Hepatocyte (in vitro differentiated cells): ENCODE results near the gene MAP2K2. TPM values are rescaled to one million over a fixed set of nuclear protein-coding genes. Genes with fewer than 3 reads are reported as not detected.

ENCODE experiments used
- DNase-seq: peaks from one replicate; pipeline ENCODE4 v3.0.0-alpha.2; 2016; ENCODE audit warnings: low spot score
- H2AFZ ChIP-seq: fragments of 200-600 bp; sonication (generic); 2 replicates; pipeline ENCODE4 v1.6.0; 2016; ENCODE audit warnings: antibody characterized with exemption, mild to moderate bottlenecking
- H3K27ac ChIP-seq: fragments of 200-600 bp; sonication (generic); 2 replicates; pipeline ENCODE4 v1.5.1; 2016; ENCODE audit warnings: mild to moderate bottlenecking
- H3K27me3 ChIP-seq: fragments of 200-600 bp; sonication (generic); 2 replicates; pipeline ENCODE4 v1.6.1; 2016
- H3K36me3 ChIP-seq: fragments of 200-600 bp; sonication (generic); replicated peaks from 2 replicates; pipeline ENCODE4 v1.5.1; 2016; ENCODE audit warnings: low read depth; ENCODE audit not compliant: insufficient read depth
- H3K4me1 ChIP-seq: fragments of 200-600 bp; sonication (generic); 2 replicates; pipeline ENCODE4 v1.5.1; 2016; ENCODE audit warnings: mild to moderate bottlenecking, moderate library complexity; ENCODE audit not compliant: insufficient read depth
- H3K4me2 ChIP-seq: fragments of 200-600 bp; sonication (generic); 2 replicates; pipeline ENCODE4 v1.6.0; 2016
- H3K4me3 ChIP-seq: fragments of 200-600 bp; sonication (generic); 2 replicates; pipeline ENCODE4 v1.5.1; 2016; ENCODE audit warnings: mild to moderate bottlenecking
- H3K79me2 ChIP-seq: fragments of 200-600 bp; sonication (generic); 2 replicates; pipeline ENCODE4 v1.6.0; 2017; ENCODE audit warnings: mild to moderate bottlenecking
- H3K9me2 ChIP-seq: fragments of 200-600 bp; sonication (generic); replicated peaks from 2 replicates; pipeline ENCODE4 v1.6.0; 2017; ENCODE audit warnings: mild to moderate bottlenecking; ENCODE audit not compliant: insufficient read depth
- H3K9me3 ChIP-seq: fragments of 200-600 bp; sonication (generic); 2 replicates; pipeline ENCODE4 v1.5.1; 2016; ENCODE audit warnings: low read depth, mild to moderate bottlenecking
- H4K20me1 ChIP-seq: fragments of 200-600 bp; sonication (generic); 2 replicates; pipeline ENCODE4 v1.6.0; 2016; ENCODE audit warnings: mild to moderate bottlenecking; ENCODE audit not compliant: insufficient read depth, poor library complexity, severe bottlenecking
- CTCF ChIP-seq: fragments of 200-600 bp; sonication (generic); IDR thresholded peaks from 2 replicates; pipeline ENCODE4 v1.5.1; 2016; ENCODE audit warnings: antibody characterized with exemption, mild to moderate bottlenecking; ENCODE audit not compliant: poor library complexity
- EZH2 ChIP-seq: fragments of 200-600 bp; sonication (generic); IDR thresholded peaks from 2 replicates; pipeline ENCODE4 v1.6.1; 2016; ENCODE audit warnings: antibody characterized with exemption, mild to moderate bottlenecking, borderline replicate concordance
- EZH2phosphoT487 ChIP-seq: fragments of 200-600 bp; sonication (generic); IDR thresholded peaks from one replicate; pipeline ENCODE4 v1.6.1; 2018; ENCODE audit warnings: antibody characterized with exemption, mild to moderate bottlenecking, low read depth, moderate library complexity; ENCODE audit not compliant: unreplicated experiment, severe bottlenecking
- WGBS: methylation state at CpG from one replicate; pipeline ENCODE4 v1.1.6; 2016; ENCODE audit warnings: low lambda C conversion rate; ENCODE audit errors: missing lambda C conversion rate; 5-methylcytosine and 5-hydroxymethylcytosine counted together
- polyA plus RNA-seq: library from polyadenylated mRNA; unstranded; fragments of >200 nt; fragmentation: Nextera tagmentation; extraction: Ambion mirVana; gene quantifications from 2 replicates; pipeline ENCODE4 v1.2.1, GENCODE V29; 2016
- total RNA-seq: library from RNA; depleted of rRNA; stranded (reverse); fragments of >200 nt; gene quantifications from 2 replicates; pipeline ENCODE4 v1.2.3, GENCODE V29; 2014

The MAP2K2 gene
- total and polyA plus RNA-seq, 2 experiments from 2014 or later = 135 to 188 TPM

GRCh38 chr19:4102339-4103079 is 21.4 kb downstream of the MAP2K2 start:
- H3K4me1 ChIP-seq = no peaks in the 10 kb centered on the region
- H3K4me3 ChIP-seq = no peak overlapping the region
- no peak for DNase-seq
- no peaks in the 10 kb centered on the region for H3K27me3 ChIP-seq
- no peak for TF ChIP-seq EZH2
- no peak for TF ChIP-seq EZH2phosphoT487
- TF ChIP-seq CTCF = no peak
- H3K4me2 ChIP-seq = no peak overlapping the region
- no peaks in the 10 kb centered on the region for H3K9me2 ChIP-seq
- H4K20me1 ChIP-seq = no peaks in the 10 kb centered on the region
- no peaks in the 10 kb centered on the region for H3K79me2 ChIP-seq
- H2AFZ ChIP-seq = no peak overlapping the region
- no peaks in the 10 kb centered on the region for H3K9me3 ChIP-seq
- 97% methylated on average over 43 of the region's 53 CpGs for WGBS
- H3K36me3 ChIP-seq = no peaks in the 10 kb centered on the region
- no peak overlapping the region for H3K27ac ChIP-seq

GRCh38 chr19:4101496-4101770 is 22.5 kb downstream of the MAP2K2 start:
- TF ChIP-seq EZH2phosphoT487 (no peak), CTCF (no peak), EZH2 (no peak)
- H3K9me2 ChIP-seq = no peaks in the 10 kb centered on the region
- no peaks in the 10 kb centered on the region for H3K27me3 ChIP-seq
- H2AFZ ChIP-seq = no peak overlapping the region
- no peak for DNase-seq
- H3K79me2 ChIP-seq = no peaks in the 10 kb centered on the region
- no peak overlapping the region for H3K4me3 ChIP-seq
- WGBS = 97% methylated on average over 10 of the region's 10 CpGs
- H3K4me1 ChIP-seq = no peaks in the 10 kb centered on the region
- no peaks in the 10 kb centered on the region for H3K9me3 ChIP-seq
- H3K4me2 ChIP-seq = no peak overlapping the region
- no peaks in the 10 kb centered on the region for H3K36me3 ChIP-seq
- no peak overlapping the region for H3K27ac ChIP-seq
- H4K20me1 ChIP-seq = no peaks in the 10 kb centered on the region

GRCh38 chr19:4100647-4101495 is 23.1 kb downstream of the MAP2K2 start:
- no peaks in the 10 kb centered on the region for H4K20me1 ChIP-seq
- 96% methylated on average over 36 of the region's 38 CpGs for WGBS
- H3K36me3 ChIP-seq = no peaks in the 10 kb centered on the region
- no peaks in the 10 kb centered on the region for H3K79me2 ChIP-seq
- no peaks in the 10 kb centered on the region for H3K9me2 ChIP-seq
- no peaks in the 10 kb centered on the region for H3K27me3 ChIP-seq
- no peak overlapping the region for H2AFZ ChIP-seq
- no peaks in the 10 kb centered on the region for H3K4me1 ChIP-seq
- no peak overlapping the region for H3K4me3 ChIP-seq
- H3K9me3 ChIP-seq = no peaks in the 10 kb centered on the region
- H3K27ac ChIP-seq = no peak overlapping the region
- DNase-seq = no peak
- H3K4me2 ChIP-seq = no peak overlapping the region
- TF ChIP-seq CTCF (no peak), EZH2phosphoT487 (no peak), EZH2 (no peak)
